ENCODE measurements around the gene CD58.
"Not testable (repeated sequence)": the region's sequence is repeated elsewhere in the genome, so short reads cannot be mapped to it uniquely, and the experiment has no call there.

The CD58 gene, protein sequence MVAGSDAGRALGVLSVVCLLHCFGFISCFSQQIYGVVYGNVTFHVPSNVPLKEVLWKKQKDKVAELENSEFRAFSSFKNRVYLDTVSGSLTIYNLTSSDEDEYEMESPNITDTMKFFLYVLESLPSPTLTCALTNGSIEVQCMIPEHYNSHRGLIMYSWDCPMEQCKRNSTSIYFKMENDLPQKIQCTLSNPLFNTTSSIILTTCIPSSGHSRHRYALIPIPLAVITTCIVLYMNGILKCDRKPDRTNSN

DNA sequence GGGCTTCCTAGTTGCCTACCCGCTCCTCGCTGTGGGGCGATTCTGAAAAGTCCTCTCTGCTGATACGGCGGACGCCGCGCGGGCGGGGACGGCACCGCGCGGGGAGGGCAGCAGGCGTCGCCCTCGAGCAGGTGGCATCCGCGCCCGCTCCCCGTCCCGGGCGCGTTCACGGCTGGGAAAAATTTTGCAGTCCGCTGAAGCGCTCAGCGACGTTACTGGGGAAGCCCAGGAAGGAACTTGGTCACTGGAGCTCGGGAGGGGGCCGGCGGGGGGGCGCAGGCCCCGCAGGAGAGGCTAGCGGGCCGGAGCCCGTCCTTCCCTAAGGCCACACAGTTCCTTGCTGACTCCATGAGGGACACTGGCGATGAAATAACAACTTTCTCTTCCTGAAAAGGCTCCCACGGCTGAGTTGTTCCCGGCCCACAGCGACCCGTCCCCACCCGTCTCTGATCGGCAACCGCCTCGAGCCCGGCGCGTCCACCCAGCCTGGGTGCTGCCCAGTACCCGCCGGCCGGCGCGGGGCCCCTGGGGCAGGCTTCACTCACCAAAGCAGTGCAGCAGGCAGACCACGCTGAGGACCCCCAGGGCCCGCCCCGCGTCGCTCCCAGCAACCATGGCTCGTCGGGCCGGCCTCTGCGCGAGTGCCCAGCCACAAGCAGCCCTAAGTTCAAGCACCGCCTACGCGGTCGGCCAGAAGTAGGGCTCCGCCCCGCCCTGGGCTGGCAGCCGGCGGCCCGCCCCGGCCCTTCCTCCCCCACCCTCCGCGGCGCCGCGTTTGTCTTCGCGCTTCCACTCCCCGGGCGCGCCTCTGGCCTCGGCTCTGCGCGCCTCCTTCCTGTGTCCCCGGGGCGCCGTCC lies at the start of gene CD58:
TSS of gene CD58 (minus strand) at position 669 of the 857 bp plus-strand sequence. CDS start at position 615, 54 bp downstream.
- TF ChIP-seq, protein P1, sequence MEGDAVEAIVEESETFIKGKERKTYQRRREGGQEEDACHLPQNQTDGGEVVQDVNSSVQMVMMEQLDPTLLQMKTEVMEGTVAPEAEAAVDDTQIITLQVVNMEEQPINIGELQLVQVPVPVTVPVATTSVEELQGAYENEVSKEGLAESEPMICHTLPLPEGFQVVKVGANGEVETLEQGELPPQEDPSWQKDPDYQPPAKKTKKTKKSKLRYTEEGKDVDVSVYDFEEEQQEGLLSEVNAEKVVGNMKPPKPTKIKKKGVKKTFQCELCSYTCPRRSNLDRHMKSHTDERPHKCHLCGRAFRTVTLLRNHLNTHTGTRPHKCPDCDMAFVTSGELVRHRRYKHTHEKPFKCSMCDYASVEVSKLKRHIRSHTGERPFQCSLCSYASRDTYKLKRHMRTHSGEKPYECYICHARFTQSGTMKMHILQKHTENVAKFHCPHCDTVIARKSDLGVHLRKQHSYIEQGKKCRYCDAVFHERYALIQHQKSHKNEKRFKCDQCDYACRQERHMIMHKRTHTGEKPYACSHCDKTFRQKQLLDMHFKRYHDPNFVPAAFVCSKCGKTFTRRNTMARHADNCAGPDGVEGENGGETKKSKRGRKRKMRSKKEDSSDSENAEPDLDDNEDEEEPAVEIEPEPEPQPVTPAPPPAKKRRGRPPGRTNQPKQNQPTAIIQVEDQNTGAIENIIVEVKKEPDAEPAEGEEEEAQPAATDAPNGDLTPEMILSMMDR (IDR thresholded peaks at IDR 0.05; ENCODE audit: low read length, missing control alignments), result peak; percentile 16
- DNase-seq (ENCODE audit: low read depth), result peak; percentile 84
- H3K4me3 ChIP-seq (replicated peaks; ENCODE audit: low read depth, low read length), result peak within 1 kb of the TSS; percentile 69

DNA sequence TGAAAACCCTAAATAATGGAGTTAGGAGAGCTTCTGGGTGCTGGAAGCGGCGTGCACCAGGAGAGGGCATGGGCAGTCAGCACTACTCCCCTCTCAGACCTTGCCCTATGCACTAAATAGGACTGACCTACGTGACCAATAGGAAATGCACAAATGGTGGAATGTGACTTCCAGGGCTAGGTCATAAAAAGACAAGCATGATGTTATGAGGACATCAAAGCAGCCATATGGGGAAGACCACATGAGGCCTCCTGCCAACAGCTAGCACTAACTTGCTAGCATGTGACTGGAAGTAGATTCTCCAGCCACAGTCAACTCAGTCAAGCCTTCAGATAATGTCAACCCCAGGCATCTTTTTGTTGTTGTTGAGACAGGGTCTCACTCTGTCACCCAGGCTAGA lies 49.6 kb upstream of the CD58 start:
- H3K4me3 ChIP-seq (replicated peaks; ENCODE audit: low read depth, low read length); DNase-seq (ENCODE audit: low read depth): not testable (repeated sequence)

DNA sequence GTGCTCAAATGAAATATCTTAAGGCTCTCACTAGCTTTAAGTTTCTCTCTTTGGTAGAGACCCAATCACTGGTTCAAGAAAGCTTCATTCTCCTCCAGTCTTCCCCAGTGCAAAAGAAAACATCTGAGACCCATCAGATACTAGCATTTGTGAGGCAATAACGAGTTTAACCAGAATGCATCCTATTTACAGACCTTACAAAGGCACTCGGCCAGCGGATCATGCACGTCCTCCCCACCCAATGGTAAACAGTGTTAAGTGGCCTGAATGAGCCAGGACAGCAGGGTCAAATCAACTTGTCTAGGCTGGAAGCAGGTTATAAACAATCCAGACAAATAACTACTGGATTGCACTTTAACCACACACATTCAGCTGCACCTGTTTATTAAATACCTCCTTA lies 48.3 kb upstream of the CD58 start:
- H3K4me3 ChIP-seq (replicated peaks; ENCODE audit: low read depth, low read length); DNase-seq (ENCODE audit: low read depth): not testable (repeated sequence)

DNA sequence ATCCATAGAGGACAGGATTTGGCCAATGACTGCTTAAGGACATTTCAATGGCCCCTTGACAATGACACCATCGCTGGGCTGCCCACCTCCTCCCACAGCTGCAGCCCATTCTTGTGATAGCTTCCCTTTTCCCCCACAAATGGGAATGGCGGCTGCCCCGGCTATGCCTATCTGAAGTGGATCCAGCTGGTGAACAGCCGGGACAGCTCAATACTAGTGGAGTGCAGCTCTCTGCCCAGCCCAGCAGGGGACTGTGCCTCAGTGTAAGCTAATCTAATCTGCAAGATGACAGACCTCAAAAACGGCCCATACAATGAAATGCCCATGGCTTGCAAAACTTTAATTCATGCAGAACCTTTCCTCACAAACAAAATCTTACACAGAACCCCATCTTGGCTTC lies 47.0 kb upstream of the CD58 start:
- H3K4me3 ChIP-seq (replicated peaks; ENCODE audit: low read depth, low read length); DNase-seq (ENCODE audit: low read depth): not testable (repeated sequence)

DNA sequence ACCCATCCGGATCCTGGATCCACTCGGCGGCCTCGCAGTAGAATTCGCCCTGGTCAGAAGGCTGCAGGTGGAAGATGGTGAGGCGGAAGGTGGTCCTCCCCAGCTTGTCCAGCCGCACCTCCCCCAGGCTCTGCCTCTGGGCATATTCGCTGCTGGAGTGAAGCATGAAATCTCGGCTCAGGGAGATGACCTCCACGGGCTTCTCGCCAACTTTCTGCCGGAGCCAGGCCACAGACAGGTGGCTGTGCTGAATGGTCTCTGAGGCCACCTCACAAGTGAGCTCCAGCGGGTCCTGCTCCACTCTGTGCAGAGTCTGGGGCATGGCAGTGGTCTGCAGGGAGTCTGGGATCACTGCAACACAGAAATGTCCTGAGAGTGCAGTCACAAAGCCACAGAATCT lies 43.0 kb upstream of the CD58 start:
- not testable (repeated sequence) for H3K4me3 ChIP-seq (replicated peaks; ENCODE audit: low read depth, low read length); DNase-seq (ENCODE audit: low read depth)

DNA sequence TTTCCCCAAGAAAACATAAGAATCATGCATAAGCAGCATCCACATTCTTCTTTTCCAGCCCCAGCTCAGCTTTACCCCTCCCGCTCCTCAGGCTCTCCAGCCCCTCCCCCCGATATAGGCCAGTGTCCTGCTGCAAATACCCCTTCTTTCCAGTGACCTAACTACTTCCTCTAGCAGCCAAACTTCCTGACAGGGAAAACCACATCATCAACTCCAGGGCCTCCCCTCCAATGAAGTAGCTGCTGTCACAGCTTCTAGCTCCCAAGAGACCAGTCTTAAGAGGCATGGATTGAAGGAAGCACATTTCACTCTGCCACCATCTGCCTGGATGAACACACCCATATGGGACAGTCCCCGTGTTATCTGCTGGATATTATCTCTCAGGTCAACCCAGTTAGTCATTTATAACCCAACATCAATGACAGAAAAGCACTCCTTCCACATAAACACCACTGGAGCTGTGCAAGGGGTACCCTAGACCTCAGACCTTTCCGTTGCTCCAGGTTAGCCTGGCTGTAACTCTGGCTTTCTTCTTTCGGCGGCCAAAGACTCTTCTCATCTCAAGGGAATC lies 39.1 kb upstream of the CD58 start:
- not testable (repeated sequence) for DNase-seq (ENCODE audit: low read depth); H3K4me3 ChIP-seq (replicated peaks; ENCODE audit: low read depth, low read length)

DNA sequence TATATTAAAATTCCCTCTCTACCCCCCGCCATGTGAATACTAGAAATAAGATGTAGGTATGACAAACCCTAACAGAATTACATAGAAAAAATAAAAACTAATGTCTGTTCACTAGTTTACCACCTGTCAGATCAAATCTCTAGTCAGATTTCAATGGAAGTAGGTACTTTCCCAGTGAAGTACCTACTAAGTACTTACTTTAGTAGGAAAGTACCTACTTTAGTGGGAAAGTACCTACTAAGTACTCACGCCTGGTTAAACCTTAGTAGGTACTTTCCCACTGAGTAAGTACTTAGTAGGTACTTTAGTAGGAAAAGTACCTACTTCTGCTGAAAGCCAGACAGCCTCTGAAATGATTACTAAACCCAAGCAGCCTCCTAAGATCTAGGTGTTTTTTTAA lies 38.0 kb upstream of the CD58 start:
- H3K4me3 ChIP-seq (replicated peaks; ENCODE audit: low read depth, low read length); DNase-seq (ENCODE audit: low read depth): not testable (repeated sequence)

DNA sequence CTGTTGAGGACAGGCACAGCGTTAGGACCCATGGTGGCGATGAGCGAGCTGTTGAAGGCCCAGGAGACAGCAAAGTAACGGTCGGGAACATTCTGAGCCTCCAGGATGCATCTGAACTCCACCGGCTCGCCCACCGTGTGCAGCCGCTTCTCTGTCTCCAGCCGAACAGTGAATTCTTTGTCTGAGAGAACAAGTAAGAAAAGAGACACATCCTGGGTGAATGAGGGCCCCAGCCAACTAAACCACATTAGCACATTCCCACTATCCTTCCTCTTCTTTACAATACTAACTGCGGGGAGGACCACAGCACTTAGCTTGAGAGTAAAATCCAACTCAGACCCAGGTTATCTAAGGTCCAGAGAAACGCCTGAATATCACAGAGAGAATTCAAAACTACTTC lies 37.3 kb upstream of the CD58 start:
- not testable (repeated sequence) for DNase-seq (ENCODE audit: low read depth); H3K4me3 ChIP-seq (replicated peaks; ENCODE audit: low read depth, low read length)

DNA sequence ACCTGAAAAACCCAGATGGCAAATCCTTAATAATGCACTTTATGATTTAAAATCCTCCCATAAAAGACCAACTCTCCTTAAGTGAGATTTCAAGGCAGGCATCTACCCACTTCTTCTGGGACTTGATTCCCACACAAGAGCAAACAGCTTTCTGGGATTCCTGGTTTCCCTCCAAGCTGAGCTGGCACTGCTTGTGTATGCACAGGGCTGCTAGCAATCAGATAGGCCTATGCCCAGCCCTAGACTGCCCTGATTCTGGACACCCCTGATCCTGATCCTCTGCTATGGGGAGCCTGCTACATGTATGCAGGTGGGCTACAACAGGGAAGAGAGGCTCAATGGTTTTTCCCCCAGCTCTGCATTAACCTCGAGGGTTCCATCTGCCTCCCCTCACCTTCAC lies 36.6 kb upstream of the CD58 start:
- not testable (repeated sequence) for H3K4me3 ChIP-seq (replicated peaks; ENCODE audit: low read depth, low read length); DNase-seq (ENCODE audit: low read depth)

DNA sequence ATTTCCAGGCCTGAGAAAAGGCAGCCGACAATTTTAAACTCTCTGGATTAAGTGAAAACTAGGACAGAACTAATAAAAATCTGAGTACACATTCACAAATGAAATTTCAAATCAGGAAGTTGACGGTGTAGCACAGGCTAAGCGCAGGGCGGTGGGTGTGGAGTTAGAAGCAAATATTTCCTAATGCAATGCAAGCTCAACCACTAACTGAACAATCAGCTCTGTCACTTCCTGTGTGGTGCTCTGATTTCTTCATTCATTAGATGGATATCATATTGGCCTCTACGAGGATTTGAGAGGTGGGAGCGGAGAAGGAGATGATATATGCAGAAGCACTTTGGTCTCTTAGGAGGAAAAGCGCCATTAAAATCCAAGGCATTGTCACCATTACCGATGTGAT lies 35.2 kb upstream of the CD58 start:
- H3K4me3 ChIP-seq (replicated peaks; ENCODE audit: low read depth, low read length); DNase-seq (ENCODE audit: low read depth): not testable (repeated sequence)

DNA sequence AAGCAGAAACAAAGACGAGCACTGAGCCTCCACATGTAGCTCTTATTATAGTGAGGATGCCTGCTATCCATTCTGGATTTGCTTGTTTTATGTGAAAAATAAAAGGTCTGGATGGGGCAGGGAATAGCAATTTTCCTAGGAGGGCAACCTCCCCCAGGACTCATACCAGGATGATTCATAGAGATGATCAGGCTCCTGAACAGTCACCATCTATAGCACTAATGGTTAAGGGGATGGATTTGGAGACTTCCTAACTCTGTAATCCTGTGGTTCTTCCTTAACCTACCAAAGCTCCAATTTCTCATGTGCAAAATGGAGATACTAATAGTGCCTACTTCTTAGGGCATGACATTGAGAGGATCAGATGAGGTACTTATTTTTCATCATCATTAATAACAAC lies 34.5 kb upstream of the CD58 start:
- TF ChIP-seq, protein P1 (IDR thresholded peaks at IDR 0.05; ENCODE audit: low read length, missing control alignments), result no peak
- DNase-seq (ENCODE audit: low read depth), result no peak
- H3K4me3 ChIP-seq (replicated peaks; ENCODE audit: low read depth, low read length), result no peak overlapping the region

DNA sequence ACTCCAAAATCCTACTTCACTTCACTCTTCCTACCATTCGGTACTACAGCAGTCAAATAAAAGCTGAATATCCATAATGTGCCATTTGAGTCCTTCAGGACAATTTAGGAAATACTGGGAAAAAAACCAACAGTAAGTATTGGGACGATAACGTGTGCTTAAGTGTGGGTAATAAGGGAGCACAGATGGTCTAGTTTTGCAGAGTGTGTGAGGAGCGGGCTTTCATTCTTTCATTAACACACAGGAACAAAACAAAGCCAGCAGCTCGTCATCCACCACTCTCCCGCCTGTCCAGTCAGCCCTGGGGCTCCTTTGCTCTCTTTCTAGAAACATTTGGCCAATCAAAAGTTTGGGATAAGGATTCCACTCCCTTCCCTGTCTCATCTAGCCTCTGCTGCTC lies 33.6 kb upstream of the CD58 start:
- H3K4me3 ChIP-seq (replicated peaks; ENCODE audit: low read depth, low read length); DNase-seq (ENCODE audit: low read depth): not testable (repeated sequence)

DNA sequence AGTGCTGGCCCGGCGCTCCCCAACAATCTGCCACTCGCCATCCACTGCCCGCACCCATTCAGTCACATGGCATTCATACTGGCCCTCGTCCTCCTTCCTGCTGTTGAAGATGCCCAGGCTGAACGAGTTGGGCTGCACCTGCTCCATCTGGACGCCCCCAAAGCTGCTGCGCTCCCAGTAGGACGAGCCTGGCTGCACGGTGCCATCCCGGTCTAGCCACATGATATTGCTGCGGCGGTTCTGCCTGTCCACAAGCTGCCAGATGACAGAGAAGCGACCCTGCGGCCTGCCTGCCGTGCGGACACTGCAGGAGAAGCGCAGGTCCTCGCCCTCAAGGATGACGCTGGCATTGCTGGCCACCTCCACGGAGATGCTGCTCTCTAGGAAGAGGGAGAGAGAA lies 32.8 kb upstream of the CD58 start:
- not testable (repeated sequence) for DNase-seq (ENCODE audit: low read depth); H3K4me3 ChIP-seq (replicated peaks; ENCODE audit: low read depth, low read length)

DNA sequence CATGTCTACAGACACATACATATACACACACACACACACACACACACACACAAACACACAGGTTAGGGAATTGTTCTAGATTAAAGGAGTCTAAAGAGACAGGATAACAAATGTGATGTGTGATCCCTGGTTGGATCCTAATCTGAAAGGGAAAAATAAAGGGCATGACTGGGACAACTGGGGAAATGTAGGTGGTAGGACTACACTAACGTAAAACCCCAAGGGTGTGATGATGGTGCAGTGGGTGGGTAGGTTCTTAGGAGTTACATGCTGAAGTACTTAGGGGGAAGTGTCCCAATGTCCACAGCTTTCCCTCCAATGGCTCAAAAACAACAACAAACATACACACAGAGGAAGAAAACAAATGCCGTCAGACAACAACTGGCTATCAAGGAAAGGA lies 28.5 kb upstream of the CD58 start:
- not testable (repeated sequence) for H3K4me3 ChIP-seq (replicated peaks; ENCODE audit: low read depth, low read length); DNase-seq (ENCODE audit: low read depth)

DNA sequence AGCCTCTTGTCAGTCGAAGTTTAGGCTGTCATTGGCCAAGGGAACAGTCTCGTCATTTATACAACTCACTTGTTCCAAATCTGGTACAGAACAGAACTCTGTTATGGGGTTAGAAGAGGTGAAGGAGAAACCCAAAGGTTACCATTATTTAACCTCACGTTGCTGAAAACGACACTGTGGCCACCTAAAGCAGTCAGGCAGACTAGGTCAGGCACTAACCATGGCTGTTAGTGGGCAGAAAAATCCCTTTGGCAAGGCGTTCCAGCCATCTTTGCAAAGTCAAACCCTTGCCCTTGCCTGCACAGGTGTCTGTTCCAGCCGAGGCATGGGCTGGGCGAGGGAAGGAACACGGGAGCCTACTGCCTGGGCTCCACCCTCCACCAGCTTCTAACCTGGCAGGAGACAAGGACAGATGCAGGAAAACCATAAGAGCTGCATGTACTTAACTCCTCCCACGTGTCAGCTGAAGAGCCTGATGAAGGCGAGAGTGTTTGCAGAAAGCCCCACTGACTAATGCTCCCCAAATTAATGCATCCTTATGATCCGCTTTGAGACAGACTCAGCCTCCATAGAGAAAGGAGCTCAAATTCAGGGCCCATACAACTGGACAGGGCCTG lies 27.7 kb upstream of the CD58 start:
- H3K4me3 ChIP-seq (replicated peaks; ENCODE audit: low read depth, low read length); DNase-seq (ENCODE audit: low read depth): not testable (repeated sequence)

DNA sequence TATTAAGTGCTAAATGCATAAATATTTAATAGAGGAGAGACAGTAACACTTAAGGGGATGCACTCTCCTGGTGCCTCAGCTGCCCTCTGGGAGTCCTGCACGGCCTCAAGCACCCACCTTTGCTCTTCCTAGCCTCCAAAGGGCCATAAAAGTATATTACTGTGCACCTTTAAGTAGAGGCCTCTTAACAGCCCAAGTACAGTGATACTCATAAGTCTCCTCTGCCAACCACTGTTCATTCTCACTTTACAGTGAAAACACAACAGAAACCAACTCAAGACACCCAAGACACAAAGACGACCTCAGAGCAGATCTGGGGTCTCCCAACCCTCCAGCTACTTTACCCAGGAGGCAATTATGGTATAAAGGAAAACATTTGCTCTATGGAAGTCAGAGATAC lies 26.6 kb upstream of the CD58 start:
- not testable (repeated sequence) for DNase-seq (ENCODE audit: low read depth)

More for the DNA sequence above, 26.6 kb upstream of the CD58 start:
- H3K4me3 ChIP-seq (replicated peaks; ENCODE audit: low read depth, low read length), result not testable (repeated sequence)

Data from fibroblast of pulmonary artery (primary cell).